Heart left ventricle (tissue), 13 donors: ENCODE data around the gene FMN2.

Experiments
- CTCF ChIP-seq, 12 donors: fragments of 200-600 bp; sonication (generic) in 4 of 12; IDR thresholded peaks; one replicate each; pipeline versions ENCODE4 v1.5.0 to v1.8.0; 2018 to 2022; ENCODE audit warnings: antibody characterized with exemption in 12 of 12, mild to moderate bottlenecking in 5 of 12
- POLR2A ChIP-seq, 2 donors: fragments of 450-650 bp; IDR thresholded peaks; one replicate each; pipeline ENCODE4 v1.6.1; 2017; ENCODE audit warnings: antibody characterized with exemption in 2 of 2, mild to moderate bottlenecking in 2 of 2, moderate library complexity in 2 of 2
- donor health status: ischemic (EF 13 %, LVEDD 7.1; RV severe dilation, severe dysfunction).
- donor health status: DM: no; HTN: yes; CAD: no.
- donor health status: DM: no; HTN: no; CAD: no.
- donor health status: ischemic (EF 25% LVEDD 6.9; RV normal size, moderate dysfunction).
- donor health status: ischemic (EF 25% LVEDD 5.7; RV mildly dilated, moderate dysfunction).
- donor health status: ischemic (EF 35%, LVEDD 5.7; RV mildly dilated, moderate dysfunction).
- donor health status: nonischemic (EF 11% LVEDD 7.7; RV severe dilation, severe dysfunction).
- donor health status: DM: yes; HTN: yes; CAD: no.
- donor health status: PGD.
- donor health status: ischemic (EF 29% LVEDD 5.4; RV normal size, mild dysfunction).
- donor health status: nonischemic (EF 23%, LVEDD 6.1; RV moderate dilation, normal function).

GRCh38 chr1:240284656-240285414 is 193.2 kb downstream of the FMN2 start:
- TF ChIP-seq CTCF (IDR thresholded peaks at IDR 0.05) (no peak), POLR2A (IDR thresholded peaks at IDR 0.05) (no peak)
